HG03521 (cell line): ENCODE measurements around the gene TMEM232.

Experiments
- ATAC-seq: cut with Tn5 transposase; IDR thresholded peaks from one replicate; pipeline ENCODE4 v1.9.1; 2021; ENCODE audit warnings: mild to moderate bottlenecking, moderate library complexity; ENCODE audit not compliant: unreplicated experiment

Gene TMEM232

DNA sequence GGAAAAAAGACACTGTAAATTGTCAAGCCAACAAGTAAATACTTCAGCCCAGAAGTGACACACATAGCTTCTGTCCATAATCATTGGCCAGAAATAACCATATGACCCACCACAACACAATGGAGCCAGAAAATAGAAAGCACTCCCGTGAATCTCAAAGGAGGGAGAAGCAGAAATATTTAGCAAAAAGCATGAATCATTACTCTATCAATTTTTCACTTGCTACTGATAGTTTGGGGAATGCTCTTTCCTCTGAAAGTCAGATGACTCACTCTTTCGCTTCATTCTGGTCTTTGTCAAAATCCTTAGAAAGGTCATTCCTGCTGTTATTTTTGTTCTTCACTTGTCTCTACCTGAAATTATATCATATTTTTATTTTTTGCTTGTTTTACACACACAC lies 312.6 kb downstream of the TMEM232 start:
- ATAC-seq = no peak

DNA sequence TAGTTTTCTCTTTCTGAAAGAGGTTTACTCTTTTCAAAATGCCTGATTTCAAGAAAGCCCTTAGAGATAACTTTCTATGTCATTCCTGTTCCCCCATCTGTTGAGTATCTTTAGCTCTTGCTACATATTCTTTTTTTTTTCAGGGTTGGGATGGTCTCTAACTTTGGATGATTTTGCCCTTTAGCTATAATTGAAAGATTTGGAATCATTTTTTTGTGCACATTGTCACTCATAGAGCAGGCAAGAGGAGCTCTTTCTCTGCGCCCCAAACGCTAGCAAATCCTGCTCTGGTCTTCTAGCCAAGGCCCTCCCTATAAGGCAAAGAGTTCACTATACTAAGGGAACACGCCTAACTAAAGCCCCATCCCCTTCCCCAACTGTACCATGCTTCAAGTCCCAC lies 316.9 kb downstream of the TMEM232 start:
- no peak for ATAC-seq

DNA sequence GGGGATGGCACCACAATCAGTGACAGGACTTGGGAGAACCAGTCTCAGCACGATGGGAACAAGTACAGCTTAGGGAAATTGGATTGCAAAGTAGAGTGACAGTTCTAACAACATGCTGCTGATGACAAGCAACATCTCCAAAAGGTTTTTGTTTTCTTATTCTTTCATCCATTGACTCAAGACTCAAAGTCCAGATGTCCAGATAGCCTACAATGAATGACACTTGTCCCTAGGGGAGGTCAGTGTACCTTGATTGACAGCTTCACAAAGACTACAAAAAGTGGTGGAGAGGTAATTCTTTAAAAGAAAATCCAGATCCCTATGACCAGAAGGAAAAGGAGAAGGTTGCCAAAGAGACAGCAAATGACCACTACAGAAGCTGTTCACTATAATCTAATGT lies 323.9 kb downstream of the TMEM232 start:
- ATAC-seq = no peak

DNA sequence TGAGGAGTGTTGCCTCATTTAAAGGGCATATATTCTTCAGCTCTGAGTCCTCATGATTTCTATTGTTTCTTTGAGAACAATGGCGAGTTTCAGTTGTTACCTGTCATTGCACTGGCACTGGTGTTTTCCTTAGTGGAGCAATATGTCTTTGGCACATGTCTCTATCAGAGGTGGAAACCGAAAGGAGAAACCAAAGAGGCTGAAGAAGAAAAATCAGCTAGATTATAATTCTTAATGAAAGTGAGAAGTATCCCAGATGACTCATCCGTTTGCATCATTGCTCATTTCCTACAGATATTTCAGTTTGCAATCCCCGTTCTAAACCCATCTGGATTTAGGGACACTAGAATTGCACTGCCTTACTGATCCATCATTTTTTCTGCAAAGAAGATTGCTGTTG lies 324.6 kb downstream of the TMEM232 start:
- ATAC-seq = no peak

DNA sequence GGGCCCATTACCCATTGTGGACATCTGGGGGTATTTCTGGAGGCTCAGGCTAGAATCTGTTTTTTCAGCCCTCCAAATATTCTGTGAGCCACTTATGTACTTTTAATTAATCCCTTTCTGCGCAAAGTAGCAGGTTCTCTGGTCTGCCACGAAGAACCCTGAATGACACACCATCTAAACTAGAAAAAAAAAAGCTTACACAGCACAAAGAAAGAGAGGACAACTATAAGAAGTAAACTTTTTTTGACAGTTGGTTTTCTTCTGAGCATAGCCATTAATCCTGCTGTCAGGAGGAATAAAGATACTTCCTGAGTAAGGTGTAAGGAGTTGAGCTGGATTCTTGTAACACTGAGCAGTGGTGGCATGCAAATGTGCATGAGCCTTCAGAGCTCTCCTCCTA lies 327.5 kb downstream of the TMEM232 start:
- ATAC-seq = no peak

DNA sequence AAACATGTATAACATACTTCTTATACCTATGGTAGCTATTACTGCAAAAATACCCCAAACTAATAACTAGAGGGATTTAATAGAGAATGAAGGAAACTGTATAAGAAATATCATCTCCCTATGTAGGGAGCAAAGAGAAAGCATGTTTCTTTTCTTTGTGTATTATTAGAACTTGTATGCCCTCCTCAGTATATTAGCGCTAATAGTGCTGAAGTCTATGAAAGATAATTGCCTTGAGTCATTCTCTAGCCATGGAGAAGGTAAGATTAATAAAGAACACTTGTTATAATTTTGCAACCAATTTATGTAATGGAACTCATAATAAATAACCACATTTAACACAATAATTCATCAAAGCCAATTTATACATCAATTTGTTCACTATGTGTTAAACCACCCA lies 329.2 kb downstream of the TMEM232 start:
- no peak for ATAC-seq

DNA sequence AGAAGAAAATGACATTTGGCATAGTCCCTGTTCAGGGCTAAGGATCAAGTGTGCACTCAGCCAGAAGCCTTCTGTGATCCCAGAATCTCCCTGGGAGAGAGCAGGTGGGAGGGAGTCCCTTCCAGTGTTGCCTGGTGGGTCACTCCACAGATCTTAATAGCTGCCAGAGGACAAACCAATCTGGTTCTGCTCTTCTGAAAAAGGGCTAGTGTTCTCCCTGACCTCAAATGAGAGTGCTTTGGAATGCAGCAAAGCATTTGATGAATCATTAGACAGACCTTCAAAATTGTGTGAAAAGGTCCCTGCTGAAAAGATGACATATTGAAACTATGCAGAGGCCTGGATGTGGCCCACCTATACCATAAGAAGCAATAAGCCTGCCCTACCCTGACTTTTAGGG lies 339.7 kb downstream of the TMEM232 start:
- ATAC-seq = no peak

DNA sequence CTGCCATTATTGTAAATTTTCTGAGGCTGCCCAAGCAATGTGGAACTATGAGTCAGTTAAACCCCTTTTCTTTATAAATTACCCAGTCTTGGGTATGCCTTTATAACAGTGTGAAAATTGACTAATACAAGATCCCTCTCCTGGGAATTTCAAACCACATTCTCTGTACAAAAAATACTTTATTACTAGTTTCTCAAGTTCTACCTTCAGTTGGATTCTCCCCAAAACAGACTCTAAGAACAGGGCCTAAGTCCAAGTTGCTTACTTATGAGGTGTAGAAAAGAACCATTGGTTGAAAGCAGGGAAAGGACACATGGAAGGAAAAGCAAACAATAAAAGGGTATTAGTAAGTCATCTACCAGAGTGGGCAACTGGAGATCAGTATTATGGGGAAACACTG lies 343.2 kb downstream of the TMEM232 start:
- ATAC-seq = no peak

DNA sequence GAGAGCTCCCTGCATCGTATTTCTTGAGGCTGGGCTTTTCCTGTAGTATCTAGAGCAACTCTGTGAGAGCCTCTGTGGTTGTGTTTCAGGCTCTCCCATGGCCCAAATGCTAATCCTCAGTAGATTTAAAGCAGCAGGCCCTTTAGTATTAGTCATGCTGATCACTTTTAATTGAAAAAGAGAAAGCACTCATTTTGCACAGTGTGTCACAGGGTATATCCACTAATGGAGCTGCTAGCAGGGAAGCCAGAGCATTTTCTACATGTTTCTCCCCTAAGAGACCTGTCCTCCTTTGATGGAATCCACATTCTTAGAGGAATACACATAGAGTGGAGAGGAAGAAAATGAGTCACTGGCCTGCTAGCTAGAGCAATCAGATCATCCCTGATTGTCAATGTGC lies 348.5 kb downstream of the TMEM232 start:
- ATAC-seq = no peak

DNA sequence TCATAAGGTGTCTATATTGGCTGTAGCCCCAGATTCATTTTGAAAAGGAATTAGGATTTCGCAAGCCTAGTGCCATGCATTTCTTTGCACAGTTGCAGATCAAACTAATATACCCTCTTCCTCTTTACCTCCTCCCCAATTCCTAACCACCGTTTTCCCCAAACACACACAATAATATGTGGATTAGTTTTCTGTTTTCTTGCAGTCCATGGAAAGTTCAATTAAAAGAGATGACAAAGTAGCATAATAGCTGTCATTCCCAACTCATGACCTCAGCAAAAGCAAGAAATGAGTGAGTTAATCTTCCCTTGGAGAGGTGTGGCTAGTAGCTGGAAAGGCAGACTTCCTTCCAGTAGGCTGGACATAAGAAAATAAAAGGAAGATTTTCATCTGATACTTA lies 349.1 kb downstream of the TMEM232 start:
- ATAC-seq = no peak

DNA sequence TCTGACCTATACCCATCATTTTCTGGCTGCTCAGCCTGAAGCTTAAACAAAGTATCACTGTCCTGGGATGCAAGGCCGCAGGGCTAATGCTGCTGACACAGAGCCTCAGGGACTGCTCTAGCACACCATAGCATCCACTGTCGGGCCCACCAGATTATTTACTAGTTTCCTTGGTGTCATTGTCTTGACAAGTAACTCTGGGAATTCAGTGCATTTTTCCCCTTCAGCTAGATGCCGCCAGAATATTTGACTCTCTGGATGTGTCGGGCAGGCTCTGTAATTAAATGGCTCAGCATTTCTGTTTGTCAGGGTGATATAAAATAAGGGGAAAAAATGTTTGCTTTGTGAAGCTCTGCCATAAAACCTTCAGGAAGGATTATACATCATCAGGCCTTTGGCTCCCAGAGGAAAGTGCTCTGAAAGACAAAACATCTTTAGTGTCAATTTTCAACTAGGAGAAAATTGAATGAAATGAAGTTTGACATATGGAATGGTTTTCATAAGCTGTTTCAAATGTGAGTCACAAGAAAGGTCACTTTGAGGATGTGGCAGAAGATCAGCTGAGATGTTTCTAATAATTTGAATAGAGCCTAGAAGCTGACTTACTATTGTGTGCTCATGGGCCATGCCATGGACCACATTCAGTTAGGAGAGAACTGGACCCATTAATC lies 350.1 kb downstream of the TMEM232 start:
- no peak for ATAC-seq

DNA sequence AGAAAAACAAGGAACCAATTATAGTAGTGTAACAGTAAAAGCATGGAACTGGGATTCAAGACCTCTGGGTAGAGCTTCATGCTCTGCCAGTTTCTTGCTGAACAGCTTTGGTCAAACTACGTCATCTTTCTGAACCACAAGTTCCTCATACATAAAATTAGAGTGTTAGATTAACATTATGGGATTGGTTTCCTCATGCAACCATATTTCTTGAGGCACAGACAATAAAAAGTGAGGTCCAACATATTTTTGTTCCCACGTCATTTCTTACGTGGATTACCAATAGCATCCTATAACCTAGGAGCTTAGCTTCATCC lies 354.8 kb downstream of the TMEM232 start:
- ATAC-seq = peak; percentile 87

DNA sequence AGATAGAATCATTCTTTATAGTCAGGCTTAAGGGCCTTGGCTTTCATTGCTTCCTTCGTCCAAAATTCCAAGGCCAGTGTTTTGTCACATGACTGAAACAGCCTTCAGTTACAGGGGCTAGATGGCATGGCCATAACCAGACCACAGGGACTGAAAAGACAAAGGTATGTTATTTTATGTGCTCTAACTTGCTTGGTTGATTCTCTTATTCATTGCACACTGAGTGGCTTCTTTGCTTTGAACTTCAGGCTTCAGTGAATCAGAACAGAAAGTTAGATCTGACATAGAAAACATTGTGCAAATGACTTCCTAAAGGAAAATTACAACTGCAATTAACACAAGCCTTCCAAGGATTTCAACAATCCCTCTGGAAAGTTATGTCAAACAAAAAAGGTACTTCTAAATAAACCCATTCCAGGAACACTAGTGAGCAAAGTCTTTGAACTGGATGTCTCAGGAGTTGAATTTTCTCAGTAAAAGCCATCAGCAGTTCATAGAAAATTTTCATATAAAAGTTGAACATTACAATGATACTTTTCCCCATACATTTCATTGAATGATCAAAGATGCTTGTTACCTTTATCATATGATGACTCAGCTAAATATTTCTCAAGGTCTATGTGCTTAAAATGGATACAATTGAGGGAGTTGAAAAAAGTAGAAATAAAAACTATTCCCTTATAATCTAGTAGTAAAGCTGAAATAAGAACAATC lies 355.3 kb downstream of the TMEM232 start:
- ATAC-seq = no peak
